HepG2 (cell line): ENCODE measurements around the gene LRRC25. TPM values are rescaled to one million over a fixed set of nuclear protein-coding genes. Genes with fewer than 3 reads are reported as not detected.

Source experiments
- ARNT ChIP-seq: fragments of 450-650 bp; IDR thresholded peaks from 2 replicates; pipeline ENCODE4 v1.6.1; 2017
- ATF6 ChIP-seq: sonication (generic); formaldehyde crosslinking; conservative IDR thresholded peaks from 2 replicates; pipeline ENCODE4 v1.4.0; 2020; ENCODE audit warnings: missing genetic modification reagents
- DR1 ChIP-seq: sonication (generic); formaldehyde crosslinking; IDR thresholded peaks from 2 replicates; pipeline ENCODE4 v1.8.0; 2021; ENCODE audit warnings: mild to moderate bottlenecking, missing genetic modification reagents, inconsistent platforms
- ERF ChIP-seq: IDR thresholded peaks from 2 replicates; pipeline ENCODE4 v1.6.1; 2018; ENCODE audit warnings: missing biosample characterization, missing genetic modification reagents
- HDAC2 ChIP-seq: sonication (generic); formaldehyde crosslinking; IDR thresholded peaks from 2 replicates; pipeline ENCODE4 v1.4.0; 2020; ENCODE audit warnings: missing genetic modification reagents
- HIC2 ChIP-seq: sonication (generic); formaldehyde crosslinking; IDR thresholded peaks from 2 replicates; pipeline ENCODE4 v1.9.0; 2022; ENCODE audit warnings: low read depth, missing genetic modification reagents
- HNF1A ChIP-seq, 2 experiments: sonication (generic) in 1 of 2; formaldehyde crosslinking in 1 of 2; IDR thresholded peaks; 2 replicates each; pipeline versions ENCODE4 v1.4.0 to v1.6.1; 2016 to 2020; ENCODE audit warnings: borderline replicate concordance in 1 of 2, low read depth in 1 of 2, mild to moderate bottlenecking in 1 of 2, missing genetic modification reagents in 1 of 2
- IKZF5 ChIP-seq: IDR thresholded peaks from 2 replicates; pipeline ENCODE4 v1.6.1; 2018; ENCODE audit warnings: missing genetic modification reagents, mild to moderate bottlenecking, missing compliant biosample characterization
- KLF13 ChIP-seq: sonication (generic); formaldehyde crosslinking; IDR thresholded peaks from 2 replicates; pipeline ENCODE4 v1.4.0; 2020; ENCODE audit warnings: mild to moderate bottlenecking, missing genetic modification reagents
- MLLT10 ChIP-seq: sonication (generic); formaldehyde crosslinking; IDR thresholded peaks from 2 replicates; pipeline ENCODE4 v1.4.0; 2020; ENCODE audit warnings: missing genetic modification reagents
- NCOA5 ChIP-seq: sonication (generic); formaldehyde crosslinking; IDR thresholded peaks from 2 replicates; pipeline ENCODE4 v1.4.0; 2020; ENCODE audit warnings: missing genetic modification reagents
- ONECUT2 ChIP-seq: sonication (generic); formaldehyde crosslinking; IDR thresholded peaks from 2 replicates; pipeline ENCODE4 v1.4.0; 2020; ENCODE audit warnings: missing genetic modification reagents
- PAWR ChIP-seq: sonication (generic); formaldehyde crosslinking; IDR thresholded peaks from 2 replicates; pipeline ENCODE4 v1.4.0; 2020; ENCODE audit warnings: missing genetic modification reagents, mild to moderate bottlenecking, borderline replicate concordance
- RARG ChIP-seq: sonication (generic); formaldehyde crosslinking; IDR thresholded peaks from 2 replicates; pipeline ENCODE4 v1.4.0; 2020; ENCODE audit warnings: low read depth, mild to moderate bottlenecking, missing genetic modification reagents
- RBM22 ChIP-seq: fragments of 200-400 bp; formaldehyde crosslinking; optimal IDR thresholded peaks from 2 replicates; pipeline ENCODE3; 2017; ENCODE audit warnings: mild to moderate bottlenecking, low read length, moderate library complexity
- THAP11 ChIP-seq: IDR thresholded peaks from 2 replicates; pipeline ENCODE4 v1.6.1; 2016; ENCODE audit warnings: missing biosample characterization, missing genetic modification reagents
- ZFP36L2 ChIP-seq: sonication (generic); formaldehyde crosslinking; IDR thresholded peaks from 2 replicates; pipeline ENCODE4 v1.4.0; 2020; ENCODE audit warnings: missing genetic modification reagents
- ZFP82 ChIP-seq: sonication (generic); formaldehyde crosslinking; IDR thresholded peaks from 2 replicates; pipeline ENCODE4 v1.5.1; 2020; ENCODE audit warnings: mild to moderate bottlenecking, missing genetic modification reagents, borderline replicate concordance
- ZNF629 ChIP-seq: sonication (generic); formaldehyde crosslinking; conservative IDR thresholded peaks from 2 replicates; pipeline ENCODE4 v1.5.0; 2020; ENCODE audit warnings: missing genetic modification reagents
- ZNF678 ChIP-seq: sonication (generic); formaldehyde crosslinking; IDR thresholded peaks from 2 replicates; pipeline ENCODE4 v1.4.0; 2020; ENCODE audit warnings: mild to moderate bottlenecking, missing genetic modification reagents
- ZSCAN12 ChIP-seq: sonication (generic); formaldehyde crosslinking; IDR thresholded peaks from 2 replicates; pipeline ENCODE4 v1.9.0; 2021; ENCODE audit warnings: mild to moderate bottlenecking, missing genetic modification reagents
- polyA plus RNA-seq, 8 experiments: library from polyadenylated mRNA; depleted of rRNA in 3 of 8; stranded (reverse) in 7 of 8; unstranded in 1 of 8; fragments of >200 nt; fragmentation: Illumina TruSeq in 4 of 8; extraction: Trizol in 4 of 8; gene quantifications; 2 replicates each; pipeline versions ENCODE4 v1.2.1 to v1.2.3, GENCODE V29; 2011 to 2016; ENCODE audit warnings: low read depth in 4 of 8, missing spikeins in 1 of 8, mixed read lengths in 1 of 8; ENCODE audit not compliant: insufficient read depth in 1 of 8
- total RNA-seq, 5 experiments: library from RNA; depleted of rRNA; stranded (reverse); fragments of >200 nt; fragmentation: Illumina TruSeq; extraction: Trizol; gene quantifications; 2 replicates each; pipeline ENCODE4 v1.2.3, GENCODE V29; 2016; ENCODE audit warnings: low read depth in 1 of 5

Gene LRRC25
- total and polyA plus RNA-seq, 2 of the 13 experiments (the other 11 are each of a cell fraction or from before 2014, with no cell fraction given): 0.13 to 0.53 TPM

- TF ChIP-seq ONECUT2 (CRISPR knock-in tag) (0 out of 2 replicates have a peak, but pooled peaks have one; percentile 14), HIC2 (CRISPR knock-in tag) (peak; percentile 74), ATF6 (CRISPR knock-in tag) (no peak), ARNT (no peak), HNF1A (IDR thresholded peaks at IDR 0.05; ENCODE audit: low read depth) (no peak), HNF1A (CRISPR knock-in tag; IDR thresholded peaks at IDR 0.05; ENCODE audit: borderline replicate concordance) (peak; percentile 69; the same call in 1 of the 2 replicates), IKZF5 (CRISPR knock-in tag) (peak; percentile 76), HDAC2 (CRISPR knock-in tag) (peak; percentile 40), PAWR (peak; percentile 96; the same call in 1 of the 2 replicates), NCOA5 (CRISPR knock-in tag) (peak; percentile 91), RBM22 (no peak), RARG (CRISPR knock-in tag) (0 out of 2 replicates have a peak, but pooled peaks have one; percentile 37), MLLT10 (CRISPR knock-in tag) (no peak), KLF13 (no peak), ZSCAN12 (CRISPR knock-in tag) (no peak), ZFP36L2 (no peak), DR1 (CRISPR knock-in tag) (peak; percentile 78), ERF (CRISPR knock-in tag) (peak; percentile 79), ZNF629 (CRISPR knock-in tag) (no peak), ZNF678 (CRISPR knock-in tag) (no peak), THAP11 (peak; percentile 68), ZFP82 (0 out of 2 replicates have a peak, but pooled peaks have one; percentile 45)
These were observed 9.1 kb downstream of the LRRC25 start (continued) for GRCh38 chr19:18388100-18388959.
